Osteocyte (in vitro differentiated cells): ENCODE data around the gene SETD7. TPM values are rescaled to one million over a fixed set of nuclear protein-coding genes. Genes with fewer than 3 reads are reported as not detected.

Experiments used
- DNase-seq: peaks from one replicate; pipeline ENCODE4 v3.0.0; 2021; ENCODE audit warnings: mixed read lengths; ENCODE audit not compliant: unreplicated experiment; ENCODE audit errors: extremely low spot score
- H3K27ac Mint-ChIP-seq: one replicate; pipeline ENCODE4 v1.8.0; 2021; ENCODE audit warnings: mild to moderate bottlenecking, mixed read lengths; ENCODE audit not compliant: unreplicated experiment
- H3K27me3 Mint-ChIP-seq: one replicate; pipeline ENCODE4 v1.8.0; 2021; ENCODE audit warnings: mixed read lengths; ENCODE audit not compliant: unreplicated experiment
- H3K36me3 Mint-ChIP-seq: one replicate; pipeline ENCODE4 v1.8.0; 2021; ENCODE audit warnings: mixed read lengths; ENCODE audit not compliant: unreplicated experiment
- H3K4me1 Mint-ChIP-seq: one replicate; pipeline ENCODE4 v1.8.0; 2021; ENCODE audit warnings: mixed read lengths; ENCODE audit not compliant: unreplicated experiment
- H3K4me3 Mint-ChIP-seq: one replicate; pipeline ENCODE4 v1.8.0; 2021; ENCODE audit warnings: mild to moderate bottlenecking, moderate library complexity, mixed read lengths; ENCODE audit not compliant: unreplicated experiment
- H3K9me3 Mint-ChIP-seq: one replicate; pipeline ENCODE4 v1.8.0; 2021; ENCODE audit warnings: mixed read lengths; ENCODE audit not compliant: unreplicated experiment
- CTCF ChIP-seq: fragments of 200-600 bp; sonication (generic); IDR thresholded peaks from 2 replicates; pipeline ENCODE4 v1.5.0; 2021; ENCODE audit warnings: antibody characterized with exemption, mild to moderate bottlenecking, moderate library complexity
- total RNA-seq: library from RNA; stranded (reverse); gene quantifications from 2 replicates; pipeline ENCODE4 v1.2.1, GENCODE V29; 2021

The SETD7 gene
- total RNA-seq, 1 donor from 2014 or later: 44.2 TPM

GRCh38 chr4:139550724-139551429 is 5.1 kb downstream of the SETD7 start:
- no peak overlapping the region for H3K4me3 Mint-ChIP-seq
- no peaks in the 10 kb centered on the region for H3K27me3 Mint-ChIP-seq
- TF ChIP-seq CTCF: no peak
- H3K36me3 Mint-ChIP-seq: peaks cover 14% of the 10 kb centered on the region
- peaks cover 52% of the 10 kb centered on the region for H3K4me1 Mint-ChIP-seq
- H3K27ac Mint-ChIP-seq: peak overlapping the region; percentile 40
- no peak for DNase-seq
- no peaks in the 10 kb centered on the region for H3K9me3 Mint-ChIP-seq

GRCh38 chr4:139547979-139548378 is 8.0 kb downstream of the SETD7 start:
- Mint-ChIP-seq H3K4me1 (peaks cover 32% of the 10 kb centered on the region), H3K4me3 (no peak overlapping the region), H3K36me3 (peaks cover 24% of the 10 kb centered on the region), H3K27ac (no peak overlapping the region), H3K27me3 (no peaks in the 10 kb centered on the region), H3K9me3 (no peaks in the 10 kb centered on the region)
- DNase-seq: no peak
- no peak for TF ChIP-seq CTCF

DNA sequence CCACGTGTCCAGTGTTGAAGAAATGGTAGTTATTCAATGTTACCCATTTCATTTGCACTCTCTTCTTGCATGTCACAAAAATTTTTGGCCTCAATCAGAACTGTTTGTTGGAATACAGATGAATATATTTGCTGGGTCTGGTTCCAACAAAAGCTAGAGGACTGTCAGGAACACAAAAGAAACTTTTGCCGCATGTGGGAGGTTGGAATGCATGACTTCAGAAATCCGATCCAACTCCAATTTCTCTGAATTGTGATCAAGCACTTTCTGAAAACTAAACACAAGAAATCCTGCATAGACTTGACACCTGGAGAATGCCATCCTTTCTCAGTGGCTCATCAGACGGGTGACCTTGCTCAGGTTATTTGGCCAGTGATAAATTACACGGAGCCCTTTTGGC is 15.4 kb downstream of the SETD7 start:
- no peak for DNase-seq
- peaks cover 1% of the 10 kb centered on the region for H3K4me1 Mint-ChIP-seq
- no peak for TF ChIP-seq CTCF
- no peaks in the 10 kb centered on the region for H3K9me3 Mint-ChIP-seq
- H3K27ac Mint-ChIP-seq: no peak overlapping the region
- H3K4me3 Mint-ChIP-seq: no peak overlapping the region
- peaks cover 29% of the 10 kb centered on the region for H3K36me3 Mint-ChIP-seq
- no peaks in the 10 kb centered on the region for H3K27me3 Mint-ChIP-seq

- Mint-ChIP-seq H3K27ac (peak overlapping the region; percentile 5), H3K36me3 (peaks cover 26% of the 10 kb centered on the region), H3K27me3 (no peaks in the 10 kb centered on the region), H3K4me1 (peaks cover 4% of the 10 kb centered on the region), H3K4me3 (no peak overlapping the region), H3K9me3 (no peaks in the 10 kb centered on the region)
- no peak for DNase-seq
- no peak for TF ChIP-seq CTCF
Measured at GRCh38 chr4:139540161-139540560, 15.9 kb downstream of the SETD7 start.

- no peak for TF ChIP-seq CTCF
- no peak overlapping the region for H3K27ac Mint-ChIP-seq
- DNase-seq: no peak
- H3K9me3 Mint-ChIP-seq: no peaks in the 10 kb centered on the region
- no peaks in the 10 kb centered on the region for H3K27me3 Mint-ChIP-seq
- peaks cover 8% of the 10 kb centered on the region for H3K4me1 Mint-ChIP-seq
- peaks cover 28% of the 10 kb centered on the region for H3K36me3 Mint-ChIP-seq
- H3K4me3 Mint-ChIP-seq: no peak overlapping the region
Measured at GRCh38 chr4:139537292-139537691, 18.7 kb downstream of the SETD7 start.
